ENCODE data around the gene MCEMP1.

MCEMP1 gene

DNA sequence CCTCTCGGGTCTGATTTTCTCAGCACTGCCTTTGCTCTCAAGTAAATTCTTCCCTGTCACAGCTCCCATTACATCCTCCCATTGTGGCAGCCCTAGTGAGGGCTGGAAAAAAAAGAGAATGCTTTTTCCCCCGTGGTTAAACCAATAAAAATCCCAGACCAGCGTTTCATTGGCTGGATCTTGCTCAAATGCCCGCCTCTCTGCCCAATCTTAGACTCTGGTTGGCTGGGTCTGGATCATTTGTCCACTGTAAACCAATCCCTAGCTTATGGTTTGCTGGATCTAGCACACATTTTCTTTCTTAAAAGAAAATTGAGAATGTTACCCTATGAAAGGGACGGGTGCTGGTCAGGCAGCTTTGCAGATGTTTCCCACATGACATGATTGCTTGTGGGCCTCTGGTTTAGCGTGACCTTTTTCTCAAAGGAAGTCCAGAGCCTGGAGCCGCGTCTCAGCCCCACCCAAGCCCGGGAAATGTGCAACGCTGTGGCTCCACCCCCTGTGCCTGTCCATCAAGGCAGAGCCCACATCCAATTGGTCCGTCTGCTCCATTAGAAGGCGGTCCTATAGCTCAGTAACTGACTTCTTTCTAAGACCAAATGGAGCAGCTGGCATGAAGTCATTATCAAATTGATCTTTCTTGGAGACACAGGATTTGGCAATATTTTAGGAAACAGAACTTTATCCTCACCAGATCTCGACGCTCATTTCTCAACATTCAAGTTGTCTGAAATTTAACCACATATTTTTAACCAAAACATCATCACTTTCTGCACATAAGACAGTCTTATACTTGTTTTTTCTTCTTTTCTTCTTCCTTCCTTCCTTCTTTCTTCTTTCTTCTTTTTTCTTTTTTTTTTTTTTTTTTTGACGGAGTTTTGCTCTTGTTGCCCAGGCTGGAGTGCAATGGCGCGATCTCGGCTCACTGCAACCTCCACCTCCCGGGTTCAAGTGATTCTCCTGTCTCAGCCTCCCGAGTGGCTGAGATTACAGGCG lies 2.6 kb upstream of the MCEMP1 start:
- DNase-seq (ENCODE audit: low spot score in 2 of 2) (no peak), ATAC-seq (ENCODE audit: low read depth) (no peak)
- Mint-ChIP-seq H3K4me3 (no peak overlapping the region), H3K4me1 (peaks cover 39% of the 10 kb centered on the region), H3K36me3 (no peaks in the 10 kb centered on the region), H3K27me3 (peaks cover 40% of the 10 kb centered on the region), H3K9me3 (peaks cover 2% of the 10 kb centered on the region), H3K27ac (no peak overlapping the region)

- no peaks in the 10 kb centered on the region for H3K36me3 Mint-ChIP-seq
- H3K4me3 Mint-ChIP-seq: peak overlapping the region; percentile 65
- peaks cover 28% of the 10 kb centered on the region for H3K27me3 Mint-ChIP-seq
- peaks cover 2% of the 10 kb centered on the region for H3K9me3 Mint-ChIP-seq
- H3K27ac Mint-ChIP-seq: peak overlapping the region; percentile 12
- DNase-seq (ENCODE audit: low spot score in 2 of 2) (no peak), ATAC-seq (ENCODE audit: low read depth) (no peak)
- H3K4me1 Mint-ChIP-seq: peaks cover 36% of the 10 kb centered on the region
These were observed 514 bp upstream of the MCEMP1 start for GRCh38 chr19:7676376-7676775.

DNA sequence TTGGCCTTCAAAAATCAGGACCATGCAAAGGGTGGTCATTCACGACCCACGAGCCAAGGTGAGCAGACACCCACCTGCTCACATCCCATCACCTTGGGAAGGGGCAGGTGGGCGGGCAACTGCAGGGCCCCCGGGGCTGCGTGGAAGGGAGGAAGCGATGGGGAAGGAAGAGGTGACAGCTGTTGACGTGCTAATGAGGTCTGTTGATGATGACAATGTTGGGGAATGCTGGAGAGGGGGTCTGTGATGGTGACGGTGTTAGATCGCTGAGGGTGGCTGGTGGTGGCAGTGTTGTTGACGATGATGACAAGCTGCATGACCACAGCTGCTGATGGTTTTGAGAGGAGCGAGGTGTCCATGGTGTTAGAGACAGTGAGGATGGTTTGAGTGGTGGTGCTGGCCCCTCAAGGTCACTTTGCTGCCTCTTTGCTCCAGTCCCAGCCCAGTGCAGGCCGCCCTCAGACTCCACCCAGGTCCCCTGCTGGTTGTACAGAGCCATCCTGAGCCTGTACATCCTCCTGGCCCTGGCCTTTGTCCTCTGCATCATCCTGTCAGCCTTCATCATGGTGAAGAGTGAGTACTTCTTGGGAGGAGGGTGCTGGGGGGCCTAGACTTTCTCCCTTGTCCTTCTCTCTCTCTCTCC lies 900 bp downstream of the MCEMP1 start:
- Mint-ChIP-seq H3K9me3 (peaks cover 2% of the 10 kb centered on the region), H3K27ac (no peak overlapping the region), H3K36me3 (peaks cover 7% of the 10 kb centered on the region), H3K4me1 (peaks cover 45% of the 10 kb centered on the region), H3K4me3 (no peak overlapping the region), H3K27me3 (peaks cover 24% of the 10 kb centered on the region)
- DNase-seq (ENCODE audit: low spot score in 2 of 2) (no peak), ATAC-seq (ENCODE audit: low read depth) (no peak)

DNA sequence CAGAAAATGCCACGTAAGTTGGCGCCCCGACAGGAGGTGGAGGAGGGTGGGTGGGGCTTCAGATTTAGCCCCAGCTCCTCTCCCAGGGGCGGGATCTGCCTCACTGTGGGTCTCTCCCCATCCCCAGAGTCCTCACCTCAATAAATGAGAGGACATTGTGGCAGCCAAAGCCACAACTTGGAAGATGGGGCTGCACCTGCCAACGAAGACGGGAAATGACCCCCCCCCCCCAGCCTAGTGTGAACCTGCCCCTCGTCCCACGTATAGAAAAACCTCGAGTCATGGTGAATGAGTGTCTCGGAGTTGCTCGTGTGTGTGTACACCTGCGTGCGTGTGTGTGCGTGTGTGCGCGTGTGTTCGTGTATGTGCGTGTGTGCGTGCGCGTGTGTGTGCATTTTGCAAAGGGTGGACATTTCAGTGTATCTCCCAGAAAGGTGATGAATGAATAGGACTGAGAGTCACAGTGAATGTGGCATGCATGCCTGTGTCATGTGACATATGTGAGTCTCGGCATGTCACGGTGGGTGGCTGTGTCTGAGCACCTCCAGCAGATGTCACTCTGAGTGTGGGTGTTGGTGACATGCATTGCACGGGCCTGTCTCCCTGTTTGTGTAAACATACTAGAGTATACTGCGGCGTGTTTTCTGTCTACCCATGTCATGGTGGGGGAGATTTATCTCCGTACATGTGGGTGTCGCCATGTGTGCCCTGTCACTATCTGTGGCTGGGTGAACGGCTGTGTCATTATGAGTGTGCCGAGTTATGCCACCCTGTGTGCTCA lies 2.3 kb downstream of the MCEMP1 start:
- H3K4me1 Mint-ChIP-seq: peaks cover 46% of the 10 kb centered on the region
- DNase-seq (ENCODE audit: low spot score in 2 of 2): peak; percentile 68 to 76

DNA sequence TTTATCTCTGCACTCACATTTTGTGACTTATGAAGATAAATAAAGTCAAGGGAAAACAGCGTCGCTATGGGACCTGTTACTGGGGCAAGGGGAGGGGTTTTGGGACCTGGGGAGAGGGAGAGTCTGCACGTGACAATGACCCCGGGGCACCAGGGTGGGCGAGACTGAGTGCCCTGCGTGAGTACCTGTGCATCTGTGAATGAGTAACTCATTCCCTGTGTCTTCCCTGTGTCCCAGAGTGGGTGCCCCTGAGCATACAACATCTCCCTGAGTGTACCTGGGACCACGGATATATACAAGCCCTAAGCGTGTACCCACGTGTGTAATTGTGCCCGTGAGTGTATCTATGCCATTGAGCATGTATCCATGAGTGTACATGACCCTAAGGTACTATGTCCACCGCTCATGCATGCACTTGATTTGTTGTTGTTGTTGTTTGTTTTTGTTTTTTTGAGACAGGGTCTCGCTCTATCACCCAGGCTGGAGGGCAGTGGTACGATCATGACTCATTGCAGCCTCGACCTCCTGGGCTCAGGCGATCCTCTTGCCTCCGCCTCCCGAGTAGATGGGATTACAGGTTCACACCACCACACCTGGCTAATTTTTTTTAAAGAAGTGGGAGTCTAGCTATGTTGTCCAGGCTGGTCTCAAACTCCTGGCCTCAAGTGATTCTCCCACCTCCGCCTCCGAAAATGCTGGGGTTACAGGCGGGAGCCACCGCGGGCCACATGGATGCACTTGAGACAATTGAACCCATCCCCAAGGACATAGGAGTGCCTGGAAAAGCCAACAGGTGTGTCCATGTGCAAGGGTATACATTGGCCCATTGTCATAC lies 3.1 kb downstream of the MCEMP1 start:
- H3K27ac Mint-ChIP-seq: peak overlapping the region; percentile 87
- peaks cover 44% of the 10 kb centered on the region for H3K4me1 Mint-ChIP-seq
- peaks cover 9% of the 10 kb centered on the region for H3K36me3 Mint-ChIP-seq
- peak overlapping the region; percentile 97 for H3K4me3 Mint-ChIP-seq
- DNase-seq (ENCODE audit: low spot score in 2 of 2): no peak
- H3K9me3 Mint-ChIP-seq: no peaks in the 10 kb centered on the region
- peaks cover 17% of the 10 kb centered on the region for H3K27me3 Mint-ChIP-seq
- no peak for ATAC-seq (ENCODE audit: low read depth)

More for the DNA sequence above, 2.3 kb downstream of the MCEMP1 start:
- Mint-ChIP-seq H3K27me3 (peaks cover 19% of the 10 kb centered on the region), H3K9me3 (no peaks in the 10 kb centered on the region), H3K4me3 (peak overlapping the region; percentile 75), H3K27ac (peak overlapping the region; percentile 87), H3K36me3 (peaks cover 9% of the 10 kb centered on the region)
- peak; percentile 83 for ATAC-seq (ENCODE audit: low read depth)

GRCh38 chr19:7680606-7681339 lies 3.9 kb downstream of the MCEMP1 start, which contains the start of gene TRAPPC5:
Gene TRAPPC5, plus strand, starts transcription at chr19:7680833. Its CDS starts 1,421 bp downstream, at chr19:7682254.
- DNase-seq (ENCODE audit: low spot score in 2 of 2) (peak; percentile 86 to 94), ATAC-seq (ENCODE audit: low read depth) (peak; percentile 48)
- H3K9me3 Mint-ChIP-seq: no peaks in the 10 kb centered on the region
- H3K4me1 Mint-ChIP-seq: peaks cover 48% of the 10 kb centered on the region
- peaks cover 9% of the 10 kb centered on the region for H3K36me3 Mint-ChIP-seq
- peak within 1 kb of the TSS; percentile 97 for H3K4me3 Mint-ChIP-seq
- peaks cover 16% of the 10 kb centered on the region for H3K27me3 Mint-ChIP-seq
- H3K27ac Mint-ChIP-seq: peak within 1 kb of the TSS; percentile 93

- Mint-ChIP-seq H3K36me3 (peaks cover 9% of the 10 kb centered on the region), H3K4me3 (peak overlapping the region; percentile 97), H3K9me3 (no peaks in the 10 kb centered on the region), H3K27ac (peak overlapping the region; percentile 93), H3K27me3 (peaks cover 14% of the 10 kb centered on the region), H3K4me1 (peaks cover 40% of the 10 kb centered on the region)
- ATAC-seq (ENCODE audit: low read depth) (peak; percentile 52), DNase-seq (ENCODE audit: low spot score in 2 of 2) (peak; percentile 74 to 80)
These were observed 4.7 kb downstream of the MCEMP1 start for GRCh38 chr19:7681340-7682174.

DNA sequence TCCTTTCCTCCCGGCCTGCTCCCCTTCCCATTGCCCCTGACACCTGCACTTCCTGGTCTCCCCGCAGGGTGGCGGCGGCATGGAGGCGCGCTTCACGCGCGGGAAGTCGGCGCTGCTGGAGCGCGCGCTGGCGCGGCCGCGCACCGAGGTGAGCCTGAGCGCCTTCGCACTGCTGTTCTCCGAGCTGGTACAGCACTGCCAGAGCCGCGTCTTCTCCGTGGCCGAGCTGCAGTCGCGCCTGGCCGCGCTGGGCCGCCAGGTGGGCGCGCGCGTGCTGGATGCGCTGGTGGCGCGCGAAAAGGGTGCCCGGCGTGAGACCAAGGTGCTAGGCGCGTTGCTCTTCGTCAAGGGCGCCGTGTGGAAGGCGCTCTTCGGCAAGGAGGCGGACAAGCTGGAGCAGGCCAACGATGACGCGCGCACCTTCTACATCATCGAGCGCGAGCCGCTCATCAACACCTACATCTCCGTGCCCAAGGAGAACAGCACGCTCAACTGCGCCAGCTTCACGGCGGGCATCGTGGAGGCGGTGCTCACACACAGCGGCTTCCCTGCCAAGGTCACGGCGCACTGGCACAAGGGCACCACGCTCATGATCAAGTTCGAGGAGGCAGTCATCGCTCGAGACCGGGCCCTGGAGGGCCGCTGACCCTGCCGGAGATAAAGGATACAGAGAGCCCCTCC lies 5.4 kb downstream of the MCEMP1 start:
- H3K4me1 Mint-ChIP-seq: peaks cover 36% of the 10 kb centered on the region
- DNase-seq (ENCODE audit: low spot score in 2 of 2) (no peak), ATAC-seq (ENCODE audit: low read depth) (no peak)
- peaks cover 9% of the 10 kb centered on the region for H3K36me3 Mint-ChIP-seq
- H3K9me3 Mint-ChIP-seq: no peaks in the 10 kb centered on the region
- H3K4me3 Mint-ChIP-seq: peak overlapping the region; percentile 97
- peaks cover 10% of the 10 kb centered on the region for H3K27me3 Mint-ChIP-seq
- peak overlapping the region; percentile 93 for H3K27ac Mint-ChIP-seq

DNA sequence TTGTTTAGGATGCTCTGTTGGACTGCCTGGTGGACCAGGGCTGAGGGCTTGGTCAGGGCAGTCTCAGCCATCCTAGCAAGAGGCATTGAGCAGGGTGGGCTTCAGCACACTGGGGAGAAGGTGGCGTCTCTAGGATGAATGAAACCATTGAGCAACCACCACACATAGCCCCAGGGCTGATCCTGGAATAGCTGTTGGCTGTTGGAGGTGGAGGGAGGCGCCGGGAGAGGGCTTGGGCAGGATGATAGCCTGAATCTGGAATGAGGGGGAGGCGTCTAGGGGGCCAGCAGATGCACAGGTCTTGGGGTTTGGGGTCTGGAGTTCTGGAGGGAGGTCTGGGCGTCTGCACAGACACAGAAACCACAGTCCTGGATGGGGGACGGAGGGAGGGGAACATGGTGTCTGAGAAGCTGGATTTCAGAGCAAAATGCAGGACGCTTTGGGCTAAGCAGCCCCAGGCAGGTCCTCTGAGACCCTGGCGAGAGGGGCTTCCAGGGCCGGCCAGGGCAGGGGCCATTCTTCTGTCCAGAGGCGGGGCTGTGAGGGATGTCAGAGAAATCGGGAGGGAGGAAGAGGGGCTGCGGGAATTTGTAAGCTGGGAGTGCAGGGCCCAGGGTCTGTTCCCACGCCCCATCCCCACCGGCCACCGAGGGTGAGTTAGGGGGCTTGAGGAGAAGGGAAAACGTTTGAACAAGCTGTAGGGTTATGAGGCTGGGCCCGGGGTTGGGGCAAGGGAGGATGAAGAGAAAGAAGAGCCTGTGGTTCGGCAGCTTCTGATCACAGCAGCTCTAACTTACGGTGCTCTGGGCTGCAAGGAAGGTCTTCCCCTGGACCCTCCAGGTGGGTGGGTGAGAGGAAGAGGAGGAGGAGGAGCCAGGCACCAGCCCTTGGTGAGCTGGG lies 8.9 kb downstream of the MCEMP1 start:
- peaks cover 12% of the 10 kb centered on the region for H3K36me3 Mint-ChIP-seq

DNA sequence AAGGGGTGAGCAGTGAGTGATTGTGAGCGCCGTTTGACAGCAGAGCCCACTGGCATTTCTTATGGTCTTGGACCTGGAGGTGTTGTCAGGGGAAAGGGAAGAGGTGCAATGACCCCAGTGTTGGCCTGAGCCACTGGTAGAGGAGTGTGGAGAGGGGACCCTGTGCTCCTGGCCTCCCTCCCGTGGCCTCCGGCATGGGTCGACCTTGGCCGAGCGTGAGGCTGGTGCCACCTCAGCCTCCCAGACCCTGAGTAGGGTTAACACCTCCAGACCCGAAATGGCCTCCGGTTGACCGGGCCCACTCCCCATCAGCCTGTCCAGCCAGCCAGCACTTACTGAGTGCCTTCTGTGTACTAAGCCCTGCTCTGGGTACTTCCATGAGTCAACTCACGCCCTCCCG lies 10.3 kb downstream of the MCEMP1 start:
- no peaks in the 10 kb centered on the region for H3K27me3 Mint-ChIP-seq
- peaks cover 12% of the 10 kb centered on the region for H3K4me1 Mint-ChIP-seq
- peak overlapping the region; percentile 28 for H3K27ac Mint-ChIP-seq
- H3K36me3 Mint-ChIP-seq: peaks cover 9% of the 10 kb centered on the region
- H3K4me3 Mint-ChIP-seq: no peak overlapping the region
- no peak for ATAC-seq (ENCODE audit: low read depth)
- no peaks in the 10 kb centered on the region for H3K9me3 Mint-ChIP-seq
- DNase-seq (ENCODE audit: low spot score in 2 of 2): no peak

More for the DNA sequence above, 8.9 kb downstream of the MCEMP1 start:
- DNase-seq (ENCODE audit: low spot score in 2 of 2): no peak
- peaks cover 17% of the 10 kb centered on the region for H3K4me1 Mint-ChIP-seq
- H3K27ac Mint-ChIP-seq: peak overlapping the region; percentile 7
- H3K9me3 Mint-ChIP-seq: no peaks in the 10 kb centered on the region
- ATAC-seq (ENCODE audit: low read depth): no peak
- H3K4me3 Mint-ChIP-seq: no peak overlapping the region
- H3K27me3 Mint-ChIP-seq: no peaks in the 10 kb centered on the region

DNA sequence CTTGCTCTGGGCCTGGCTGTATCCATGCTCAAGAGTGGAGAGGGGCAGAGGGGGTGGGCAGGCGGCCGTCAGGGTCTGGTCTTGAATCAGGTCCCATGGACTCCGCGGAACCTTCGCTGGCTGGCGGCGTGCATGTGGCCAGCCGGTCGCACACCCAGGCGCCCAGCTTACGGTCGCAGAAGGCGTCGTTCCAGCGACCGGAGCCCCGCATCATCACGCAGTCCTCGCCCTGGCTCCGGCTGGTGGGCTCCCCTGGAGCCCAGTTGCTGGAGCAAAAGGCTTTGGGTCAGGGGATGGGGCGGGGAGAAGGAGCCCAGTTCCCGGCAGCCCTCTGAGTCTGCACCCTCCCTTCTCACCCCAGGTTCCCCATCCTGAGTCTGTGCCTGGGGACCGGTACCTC lies 12.3 kb downstream of the MCEMP1 start:
- DNase-seq (ENCODE audit: low spot score in 2 of 2) (no peak), ATAC-seq (ENCODE audit: low read depth) (no peak)
- Mint-ChIP-seq H3K27me3 (no peaks in the 10 kb centered on the region), H3K27ac (no peak overlapping the region), H3K4me1 (peaks cover 10% of the 10 kb centered on the region), H3K36me3 (peaks cover 3% of the 10 kb centered on the region), H3K4me3 (no peak overlapping the region), H3K9me3 (no peaks in the 10 kb centered on the region)

Measured in memory B cell (primary cell).